A549 treated with AZD9567 at 1 μM for 4 hours (cell line): ENCODE data around the gene PNKD. TPM values are rescaled to one million over a fixed set of nuclear protein-coding genes. Genes with fewer than 3 reads are reported as not detected.

Experiments
- total RNA-seq: library from RNA; stranded (reverse); fragments of 200-300 nt; extraction: Qiagen RNA extraction; gene quantifications from 5 replicates; pipeline ENCODE4 v1.2.3, GENCODE V29; 2022; ENCODE audit not compliant: insufficient read depth

Gene PNKD
- 65.7 to 70.1 TPM (median 68.5 TPM) in 5 replicates for total RNA-seq

GRCh38 chr2:218269900-218270720 lies at the start of gene PNKD, which contains the start of gene AAMP:
TSS of gene PNKD (plus strand) at chr2:218270519. CDS start at chr2:218270536, 17 bp downstream.
TSS of gene AAMP (minus strand) at chr2:218270137. CDS start at chr2:218270086, 51 bp downstream.

GRCh38 chr2:218260742-218261422 lies 9.4 kb upstream of the PNKD start, which contains the start of gene GPBAR1:
TSS of gene GPBAR1 (plus strand) at chr2:218261015. CDS start at chr2:218262725, 1,710 bp downstream.

GRCh38 chr2:218292048-218293014 lies 22.0 kb downstream of the PNKD start, which contains the start of gene TMBIM1:
TSS of gene TMBIM1 (minus strand) at chr2:218292503. CDS start at chr2:218282141, 10,362 bp downstream.

GRCh38 chr2:218381916-218382366 lies 111.6 kb downstream of the PNKD start, which contains the start of gene SLC11A1:
TSS of gene SLC11A1 (plus strand) at chr2:218382273. CDS start at chr2:218382369, 96 bp downstream.

Other genes starting within 250 kb of the PNKD start
- 0.02 to 0.12 TPM in 2 of 5 replicates, not detected in the others for gene RUFY4, start 201.3 kb upstream of the PNKD start, total RNA-seq
- gene CXCR2, start 144.5 kb upstream of the PNKD start, total RNA-seq = 0.10 TPM in 1 of 5 replicates, not detected in the others
- not detected in 5 replicates for gene CXCR1, start 103.6 kb upstream of the PNKD start, total RNA-seq
- gene ARPC2, start 53.3 kb upstream of the PNKD start, total RNA-seq = 273 to 294 TPM (median 291 TPM) in 5 replicates
- 0.19 to 0.29 TPM (median 0.22 TPM) in 4 of 5 replicates, not detected in the other for gene GPBAR1, start 9.5 kb upstream of the PNKD start, total RNA-seq
- 131 to 171 TPM (median 135 TPM) in 5 replicates for gene AAMP, start 382 bp upstream of the PNKD start, total RNA-seq
- gene TMBIM1, start 22.0 kb downstream of the PNKD start, total RNA-seq = 117 to 170 TPM (median 125 TPM) in 5 replicates
- gene CATIP, start 86.3 kb downstream of the PNKD start, total RNA-seq = 0.05 to 0.08 TPM (median 0.06 TPM) in 3 of 5 replicates, not detected in the others
- gene SLC11A1, start 111.8 kb downstream of the PNKD start, total RNA-seq = 0.14 to 0.34 TPM (median 0.22 TPM) in 4 of 5 replicates, not detected in the other
- 58.8 to 66.4 TPM (median 60.8 TPM) in 5 replicates for gene CTDSP1, start 129.3 kb downstream of the PNKD start, total RNA-seq
- 0.14 to 1.5 TPM (median 0.33 TPM) in 5 replicates for gene VIL1, start 148.6 kb downstream of the PNKD start, total RNA-seq